ENCODE measurements around the gene DRC7.

Gene DRC7

DNA sequence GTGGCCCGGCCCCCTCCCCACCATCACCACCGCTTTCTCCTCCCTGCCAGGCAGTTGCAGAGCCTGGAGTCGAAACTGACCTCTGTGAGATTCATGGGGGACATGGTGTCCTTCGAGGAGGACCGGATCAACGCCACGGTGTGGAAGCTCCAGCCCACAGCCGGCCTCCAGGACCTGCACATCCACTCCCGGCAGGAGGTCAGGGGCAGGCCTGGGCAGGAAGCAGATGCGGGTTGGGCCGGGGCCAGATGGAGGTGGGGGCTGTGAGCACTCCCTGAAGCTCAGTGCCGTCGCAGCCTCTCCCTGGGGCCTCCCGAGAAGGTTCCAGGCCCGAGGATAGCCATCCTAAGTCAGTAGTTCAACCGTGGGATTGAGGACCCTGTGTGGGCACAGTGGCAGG, 40.7 kb upstream of the DRC7 start:
- no peak overlapping the region for H3K27ac ChIP-seq
- TF ChIP-seq ZFX (IDR thresholded peaks at IDR 0.05), result no peak
- TF ChIP-seq, protein P1, sequence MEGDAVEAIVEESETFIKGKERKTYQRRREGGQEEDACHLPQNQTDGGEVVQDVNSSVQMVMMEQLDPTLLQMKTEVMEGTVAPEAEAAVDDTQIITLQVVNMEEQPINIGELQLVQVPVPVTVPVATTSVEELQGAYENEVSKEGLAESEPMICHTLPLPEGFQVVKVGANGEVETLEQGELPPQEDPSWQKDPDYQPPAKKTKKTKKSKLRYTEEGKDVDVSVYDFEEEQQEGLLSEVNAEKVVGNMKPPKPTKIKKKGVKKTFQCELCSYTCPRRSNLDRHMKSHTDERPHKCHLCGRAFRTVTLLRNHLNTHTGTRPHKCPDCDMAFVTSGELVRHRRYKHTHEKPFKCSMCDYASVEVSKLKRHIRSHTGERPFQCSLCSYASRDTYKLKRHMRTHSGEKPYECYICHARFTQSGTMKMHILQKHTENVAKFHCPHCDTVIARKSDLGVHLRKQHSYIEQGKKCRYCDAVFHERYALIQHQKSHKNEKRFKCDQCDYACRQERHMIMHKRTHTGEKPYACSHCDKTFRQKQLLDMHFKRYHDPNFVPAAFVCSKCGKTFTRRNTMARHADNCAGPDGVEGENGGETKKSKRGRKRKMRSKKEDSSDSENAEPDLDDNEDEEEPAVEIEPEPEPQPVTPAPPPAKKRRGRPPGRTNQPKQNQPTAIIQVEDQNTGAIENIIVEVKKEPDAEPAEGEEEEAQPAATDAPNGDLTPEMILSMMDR (conservative IDR thresholded peaks at IDR 0.05), result no peak

DNA sequence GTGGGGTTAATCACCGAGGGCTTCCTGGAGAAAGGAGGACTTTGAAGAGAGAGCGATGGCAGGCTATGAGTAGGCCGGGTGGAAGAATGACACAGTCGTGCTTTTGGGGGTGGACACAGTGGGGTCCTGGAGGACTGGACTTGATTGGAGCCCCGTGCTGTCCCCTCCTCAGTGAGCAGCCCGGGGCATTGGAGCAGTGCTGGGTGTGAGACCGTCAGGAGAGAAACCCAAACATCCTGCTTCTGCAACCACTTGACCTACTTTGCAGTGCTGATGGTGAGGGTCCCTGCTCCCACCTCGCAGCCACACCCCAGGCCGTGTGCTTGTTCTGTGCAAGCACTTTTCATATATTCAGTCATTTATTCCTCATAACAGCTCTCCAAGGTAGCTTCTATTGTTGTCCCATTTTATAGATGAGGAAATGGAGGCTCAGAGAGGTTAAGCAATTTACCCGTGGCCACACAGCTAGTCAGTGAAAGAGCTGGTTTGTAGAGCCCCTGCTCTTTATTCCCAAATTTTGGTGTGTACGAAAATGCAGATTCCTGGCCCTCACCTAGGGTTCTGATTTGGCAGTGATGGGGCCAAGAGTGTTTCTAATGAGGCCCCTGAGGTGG, 38.2 kb upstream of the DRC7 start:
- no peak overlapping the region for H3K27ac ChIP-seq

DNA sequence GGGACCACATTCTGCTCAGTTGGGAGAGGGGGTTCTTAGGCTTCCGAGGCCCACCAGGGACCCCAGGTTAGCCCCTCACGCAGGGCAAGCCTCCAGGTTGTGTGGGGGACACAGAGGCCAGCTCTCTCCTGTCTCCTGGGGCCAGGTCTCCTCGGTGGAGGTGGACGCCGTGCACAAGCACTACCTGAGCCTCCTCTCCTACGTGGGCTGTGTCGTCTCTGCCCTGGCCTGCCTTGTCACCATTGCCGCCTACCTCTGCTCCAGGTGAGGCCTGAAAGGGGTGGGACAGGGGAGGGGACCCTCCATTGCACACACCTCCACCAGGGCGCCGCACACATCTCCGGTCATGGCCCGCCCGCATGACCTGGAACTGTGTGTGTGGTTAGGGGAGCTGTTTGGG, 37.4 kb upstream of the DRC7 start:
- no peak for TF ChIP-seq ZFX (IDR thresholded peaks at IDR 0.05)
- TF ChIP-seq, protein P1 (conservative IDR thresholded peaks at IDR 0.05), result no peak
- H3K27ac ChIP-seq, result no peak overlapping the region

More for the DNA sequence above, 38.2 kb upstream of the DRC7 start:
- TF ChIP-seq ZFX (IDR thresholded peaks at IDR 0.05), result no peak
- TF ChIP-seq, protein P1 (conservative IDR thresholded peaks at IDR 0.05), result no peak

DNA sequence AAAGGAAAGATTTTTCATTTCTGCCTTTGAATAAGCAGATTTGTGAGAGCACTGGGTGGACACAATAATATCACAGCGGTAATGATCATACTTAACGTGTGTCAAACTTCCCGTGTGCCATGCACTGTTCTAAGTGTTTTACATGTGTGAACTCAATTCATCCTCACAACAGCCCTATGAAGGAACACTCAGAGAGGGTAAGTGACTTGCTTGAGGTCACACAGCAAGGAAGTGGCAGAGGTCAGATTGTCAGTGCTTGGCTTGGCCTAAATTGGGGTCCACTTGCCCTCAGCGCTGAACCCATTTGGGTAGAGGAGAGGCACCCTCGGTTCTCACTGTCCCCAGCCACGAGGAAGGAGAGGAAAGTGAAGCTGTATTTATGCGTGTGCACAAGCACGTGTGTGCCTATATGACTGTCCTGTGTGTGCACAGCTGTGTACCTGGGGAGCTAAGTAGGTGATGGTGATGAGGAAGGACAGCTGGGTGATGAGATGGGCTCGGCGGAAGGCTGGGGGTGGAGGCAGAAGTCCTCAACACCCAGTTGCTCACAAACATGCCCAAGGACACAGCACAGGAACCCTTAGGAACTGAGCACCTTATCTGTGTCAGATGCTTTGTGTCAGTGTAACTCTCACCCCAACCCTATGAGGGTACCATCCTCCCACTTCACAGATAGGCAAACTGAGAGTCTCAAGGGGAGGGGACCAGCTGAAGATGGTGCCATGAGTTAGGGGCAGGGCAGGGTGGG, 36.3 kb upstream of the DRC7 start:
- H3K27ac ChIP-seq, result no peak overlapping the region
- TF ChIP-seq, protein P1 (conservative IDR thresholded peaks at IDR 0.05), result no peak
- TF ChIP-seq ZFX (IDR thresholded peaks at IDR 0.05), result no peak

DNA sequence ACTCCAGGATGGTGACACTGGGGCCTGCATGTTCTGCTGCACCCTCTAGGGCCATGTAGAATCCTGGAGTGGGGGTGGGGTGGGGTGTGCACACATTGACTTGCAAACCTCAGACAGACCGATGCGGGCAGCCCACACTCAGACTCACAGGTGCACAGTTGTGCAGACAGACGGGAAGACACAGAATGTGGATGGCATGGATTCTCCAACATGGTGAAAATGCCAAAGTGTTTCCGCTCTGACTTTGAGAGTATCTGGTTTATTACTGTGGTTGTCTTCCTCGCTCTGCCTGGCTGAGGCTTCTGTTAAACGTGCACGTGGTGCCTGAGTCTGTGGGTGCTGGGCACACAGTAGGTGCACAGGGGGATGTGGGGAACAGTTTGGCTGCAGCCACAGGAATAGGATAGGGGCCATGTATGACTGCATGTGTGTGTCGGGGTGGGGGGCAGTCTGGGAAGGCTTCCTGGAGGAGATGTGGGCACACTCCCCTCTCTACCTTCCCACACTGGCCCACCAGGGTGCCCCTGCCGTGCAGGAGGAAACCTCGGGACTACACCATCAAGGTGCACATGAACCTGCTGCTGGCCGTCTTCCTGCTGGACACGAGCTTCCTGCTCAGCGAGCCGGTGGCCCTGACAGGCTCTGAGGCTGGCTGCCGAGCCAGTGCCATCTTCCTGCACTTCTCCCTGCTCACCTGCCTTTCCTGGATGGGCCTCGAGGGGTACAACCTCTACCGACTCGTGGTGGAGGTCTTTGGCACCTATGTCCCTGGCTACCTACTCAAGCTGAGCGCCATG, 35.5 kb upstream of the DRC7 start:
- TF ChIP-seq, protein P1 (conservative IDR thresholded peaks at IDR 0.05), result no peak
- no peak for TF ChIP-seq ZFX (IDR thresholded peaks at IDR 0.05)
- H3K27ac ChIP-seq, result no peak overlapping the region

DNA sequence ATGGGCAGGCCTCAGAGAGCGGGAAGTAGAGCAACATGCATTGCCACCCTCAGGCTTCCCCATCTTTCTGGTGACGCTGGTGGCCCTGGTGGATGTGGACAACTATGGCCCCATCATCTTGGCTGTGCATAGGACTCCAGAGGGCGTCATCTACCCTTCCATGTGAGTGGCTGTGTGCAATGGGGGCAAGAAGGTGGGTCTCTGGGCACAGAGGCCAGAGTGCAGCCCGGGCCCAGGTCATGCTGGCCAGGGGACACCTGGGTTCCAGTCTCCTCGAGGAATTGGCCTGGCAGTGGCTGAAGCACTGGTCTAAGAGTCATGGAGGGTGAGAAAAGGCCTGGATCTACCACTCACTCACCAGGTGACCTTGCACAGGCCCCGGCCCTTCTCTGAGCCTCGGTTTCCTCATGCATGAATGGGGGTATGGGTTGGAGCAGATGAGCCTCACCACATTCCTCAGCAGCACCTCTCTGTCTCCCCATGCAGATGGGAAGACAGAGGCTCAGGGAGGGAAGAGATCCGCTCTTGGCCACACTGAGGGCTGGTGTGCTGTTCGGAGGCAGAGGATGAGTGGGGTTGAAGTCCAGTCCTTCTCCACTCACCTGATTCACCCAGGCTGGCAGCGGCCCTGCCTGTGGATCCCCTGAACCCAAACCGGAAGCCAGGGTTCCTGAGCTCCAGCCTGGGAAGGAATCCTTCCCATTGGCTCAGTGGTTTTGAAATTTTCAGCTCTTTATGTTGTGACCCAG, 33.7 kb upstream of the DRC7 start:
- H3K27ac ChIP-seq, result no peak overlapping the region
- TF ChIP-seq, protein P1 (conservative IDR thresholded peaks at IDR 0.05), result no peak
- TF ChIP-seq ZFX (IDR thresholded peaks at IDR 0.05), result no peak

Measured in C4-2B (cell line).